SU-DHL-6 (cell line): ENCODE results near the gene CDH23.

Experiments
- H2AFZ ChIP-seq: fragments of 200-600 bp; sonication (generic); 2 replicates; pipeline ENCODE4 v1.6.1; 2014; ENCODE audit warnings: low read depth, mild to moderate bottlenecking, moderate library complexity, mixed read lengths, antibody characterized with exemption, low read length; ENCODE audit not compliant: severe bottlenecking
- H3F3A ChIP-seq: fragments of 200-600 bp; shearing (Covaris generic); 2 replicates; pipeline ENCODE4 v1.6.0; 2016; ENCODE audit warnings: antibody characterized with exemption, mild to moderate bottlenecking; ENCODE audit not compliant: insufficient read depth
- H3K27ac ChIP-seq: fragments of 200-600 bp; sonication (generic); 2 replicates; pipeline ENCODE4 v1.5.1; 2016; ENCODE audit warnings: low read depth, mild to moderate bottlenecking, low read length, moderate library complexity, mixed read lengths
- H3K27me3 ChIP-seq: fragments of 200-600 bp; sonication (generic), shearing (Covaris generic); 2 replicates; pipeline ENCODE4 v1.6.0; 2014; ENCODE audit warnings: mild to moderate bottlenecking, low read length
- H3K36me3 ChIP-seq: fragments of 200-600 bp; sonication (generic); 2 replicates; pipeline ENCODE4 v1.6.1; 2014; ENCODE audit warnings: mild to moderate bottlenecking, low read length, mixed read lengths
- H3K4me2 ChIP-seq: fragments of 300-600, 200-600 bp; shearing (Covaris generic), sonication (generic); 2 replicates; pipeline ENCODE4 v1.6.0; 2014; ENCODE audit warnings: low read length, low read depth, mild to moderate bottlenecking; ENCODE audit not compliant: poor library complexity, severe bottlenecking
- H3K4me3 ChIP-seq: fragments of 200-600 bp; sonication (generic); 2 replicates; pipeline ENCODE4 v1.5.1; 2014; ENCODE audit warnings: antibody characterized with exemption, low read length, mild to moderate bottlenecking, mixed read lengths; ENCODE audit not compliant: insufficient read depth, poor library complexity, severe bottlenecking
- H3K79me2 ChIP-seq: fragments of 200-600 bp; sonication (generic); 2 replicates; pipeline ENCODE4 v1.6.1; 2014; ENCODE audit warnings: mild to moderate bottlenecking, low read length, moderate library complexity; ENCODE audit not compliant: insufficient read depth
- H3K9ac ChIP-seq: fragments of 200-600 bp; sonication (generic); 2 replicates; pipeline ENCODE4 v1.7.0; 2014; ENCODE audit warnings: mild to moderate bottlenecking, low read length
- H3K9me2 ChIP-seq: fragments of 200-600 bp; sonication (generic); replicated peaks from 2 replicates; pipeline ENCODE4 v1.6.1; 2014; ENCODE audit warnings: low read length; ENCODE audit not compliant: insufficient read depth
- H3K9me3 ChIP-seq: fragments of 200-600 bp; sonication (generic); 2 replicates; pipeline ENCODE4 v1.6.1; 2014; ENCODE audit warnings: low read length, mixed read lengths; ENCODE audit not compliant: insufficient read depth
- H4K20me1 ChIP-seq: fragments of 200-600 bp; sonication (generic); 2 replicates; pipeline ENCODE4 v1.6.1; 2014; ENCODE audit warnings: low read depth, mild to moderate bottlenecking, antibody characterized with exemption, low read length, moderate library complexity, mixed read lengths
- EZH2phosphoT487 ChIP-seq: fragments of 200-600 bp; sonication (generic), shearing (Covaris generic); conservative IDR thresholded peaks from 2 replicates; pipeline ENCODE4 v1.6.1; 2018; ENCODE audit warnings: mild to moderate bottlenecking, antibody characterized with exemption, low read length, moderate library complexity, mixed read lengths
- TF ChIP-seq, protein P1 (sequence below): fragments of 200-600 bp; sonication (generic); IDR thresholded peaks from one replicate; pipeline ENCODE4 v1.5.1; 2017; ENCODE audit warnings: antibody characterized with exemption, mild to moderate bottlenecking, low read length, moderate library complexity; ENCODE audit not compliant: insufficient read depth, poor library complexity, severe bottlenecking

Gene CDH23

DNA sequence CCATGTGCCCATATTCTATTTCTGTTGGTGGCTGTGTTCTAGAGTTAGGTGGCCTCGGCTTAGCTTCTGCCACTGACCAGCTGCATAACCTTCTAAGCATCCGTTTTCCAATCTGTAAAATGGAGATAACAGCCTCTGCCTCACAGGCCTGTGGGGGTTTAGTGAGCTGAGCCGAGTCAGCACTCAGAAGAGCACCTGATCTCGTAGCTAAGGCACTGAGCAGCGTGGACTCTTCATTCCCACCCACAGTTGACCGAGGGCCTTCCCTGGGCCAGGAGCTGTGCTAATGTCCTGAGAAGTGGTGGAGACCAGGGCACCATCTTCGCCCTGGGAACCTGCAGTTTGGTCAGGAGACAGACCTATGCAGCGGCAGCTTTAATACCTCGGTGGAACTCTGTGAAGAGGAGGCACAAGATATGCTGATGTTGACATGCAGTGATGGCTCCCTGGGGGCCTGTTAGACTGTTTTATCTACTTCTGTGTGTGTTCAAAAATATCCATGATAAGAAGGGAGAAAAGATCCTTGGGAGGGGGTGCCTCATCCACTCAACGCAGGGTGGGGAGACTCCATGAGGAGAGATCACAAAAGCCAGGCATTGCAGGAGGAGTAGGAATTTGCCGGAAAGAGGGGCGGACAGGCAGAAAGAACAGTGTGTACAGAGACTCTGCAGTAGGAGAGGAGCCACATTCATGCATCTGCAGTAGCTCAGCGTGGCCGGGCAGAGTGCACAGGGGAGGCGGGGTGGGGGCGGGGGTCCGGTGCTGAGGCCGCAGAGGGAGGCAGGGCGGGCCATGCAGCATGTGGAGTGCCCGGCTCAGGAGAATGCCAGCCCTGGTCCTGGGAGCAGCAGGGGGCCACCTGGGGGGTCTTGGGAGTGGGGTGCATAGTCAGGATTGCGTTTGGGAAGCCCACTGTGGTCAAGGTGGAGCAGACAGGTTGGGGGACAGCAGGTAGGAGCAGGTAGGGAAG, 186.1 kb downstream of the CDH23 start:
- Histone ChIP-seq H4K20me1 (no peaks in the 10 kb centered on the region), H3K36me3 (no peaks in the 10 kb centered on the region), H3F3A (no peaks in the 10 kb centered on the region), H2AFZ (no peak overlapping the region), H3K9ac (no peak overlapping the region), H3K79me2 (no peaks in the 10 kb centered on the region), H3K9me3 (no peaks in the 10 kb centered on the region), H3K27ac (no peak overlapping the region), H3K27me3 (no peaks in the 10 kb centered on the region), H3K4me2 (no peak overlapping the region), H3K4me3 (no peak overlapping the region), H3K9me2 (no peaks in the 10 kb centered on the region)
- TF ChIP-seq, protein P1, sequence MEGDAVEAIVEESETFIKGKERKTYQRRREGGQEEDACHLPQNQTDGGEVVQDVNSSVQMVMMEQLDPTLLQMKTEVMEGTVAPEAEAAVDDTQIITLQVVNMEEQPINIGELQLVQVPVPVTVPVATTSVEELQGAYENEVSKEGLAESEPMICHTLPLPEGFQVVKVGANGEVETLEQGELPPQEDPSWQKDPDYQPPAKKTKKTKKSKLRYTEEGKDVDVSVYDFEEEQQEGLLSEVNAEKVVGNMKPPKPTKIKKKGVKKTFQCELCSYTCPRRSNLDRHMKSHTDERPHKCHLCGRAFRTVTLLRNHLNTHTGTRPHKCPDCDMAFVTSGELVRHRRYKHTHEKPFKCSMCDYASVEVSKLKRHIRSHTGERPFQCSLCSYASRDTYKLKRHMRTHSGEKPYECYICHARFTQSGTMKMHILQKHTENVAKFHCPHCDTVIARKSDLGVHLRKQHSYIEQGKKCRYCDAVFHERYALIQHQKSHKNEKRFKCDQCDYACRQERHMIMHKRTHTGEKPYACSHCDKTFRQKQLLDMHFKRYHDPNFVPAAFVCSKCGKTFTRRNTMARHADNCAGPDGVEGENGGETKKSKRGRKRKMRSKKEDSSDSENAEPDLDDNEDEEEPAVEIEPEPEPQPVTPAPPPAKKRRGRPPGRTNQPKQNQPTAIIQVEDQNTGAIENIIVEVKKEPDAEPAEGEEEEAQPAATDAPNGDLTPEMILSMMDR: no peak
- no peak for TF ChIP-seq EZH2phosphoT487

DNA sequence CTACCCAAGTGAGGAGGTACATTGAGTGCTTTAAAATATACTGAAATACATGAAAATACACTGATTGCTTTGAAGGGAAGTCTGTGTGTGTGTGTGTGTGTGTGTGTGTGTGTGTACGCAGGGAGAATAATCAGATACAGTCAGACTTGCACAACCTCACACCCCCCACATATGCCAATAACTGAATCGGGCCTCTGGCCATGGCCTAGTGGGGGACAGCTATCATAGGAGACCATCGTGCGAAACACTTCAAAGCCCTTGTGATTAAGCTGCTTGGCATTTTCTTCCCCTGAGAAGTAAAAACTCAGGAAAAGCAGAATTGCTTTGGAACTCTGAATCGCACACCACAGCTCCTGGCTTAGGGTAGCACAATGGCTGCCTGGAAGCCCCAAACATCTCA, 187.7 kb downstream of the CDH23 start:
- Histone ChIP-seq H3K27me3 (no peaks in the 10 kb centered on the region), H3K9me2 (no peaks in the 10 kb centered on the region), H3K4me3 (no peak overlapping the region), H3K27ac (no peak overlapping the region), H3F3A (no peaks in the 10 kb centered on the region), H3K9ac (no peak overlapping the region), H4K20me1 (no peaks in the 10 kb centered on the region), H3K4me2 (no peak overlapping the region), H3K9me3 (no peaks in the 10 kb centered on the region), H3K36me3 (no peaks in the 10 kb centered on the region), H2AFZ (no peak overlapping the region), H3K79me2 (no peaks in the 10 kb centered on the region)
- TF ChIP-seq, protein P1: no peak
- no peak for TF ChIP-seq EZH2phosphoT487

DNA sequence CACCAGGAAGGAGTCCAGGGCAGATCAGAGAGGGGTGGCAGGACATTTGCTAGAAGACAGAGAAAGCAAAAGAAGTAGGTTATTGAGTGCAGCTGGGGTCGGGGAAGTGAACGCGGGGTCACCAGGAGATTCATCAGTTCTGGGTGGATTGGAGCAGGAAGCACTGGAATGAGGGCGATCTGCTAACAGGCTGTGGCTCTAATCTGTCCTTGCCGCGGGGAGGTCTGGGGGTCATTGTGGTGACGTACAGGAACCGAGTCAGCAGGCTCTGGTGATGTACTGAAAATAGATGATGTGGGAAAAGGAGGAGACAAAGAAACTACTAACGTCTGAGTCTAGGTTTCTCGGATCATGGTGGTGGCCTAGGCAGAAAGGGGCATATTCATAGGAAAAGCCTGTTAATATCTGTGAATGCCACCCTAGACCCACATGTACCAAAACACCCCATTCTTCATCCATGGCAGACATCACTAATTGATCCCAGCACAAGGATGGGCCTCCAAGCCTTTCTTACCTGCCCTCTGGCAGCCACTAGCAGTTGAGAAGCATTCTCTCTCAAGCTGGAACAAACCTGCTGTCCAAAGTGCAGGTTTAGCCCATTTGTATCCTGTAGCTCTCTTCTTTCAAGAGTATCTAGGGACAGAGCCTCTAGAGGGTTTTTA, 188.3 kb downstream of the CDH23 start:
- H2AFZ ChIP-seq: no peak overlapping the region
- no peak overlapping the region for H3K4me3 ChIP-seq
- no peaks in the 10 kb centered on the region for H3K27me3 ChIP-seq
- no peak overlapping the region for H3K4me2 ChIP-seq
- TF ChIP-seq, protein P1: no peak
- no peak for TF ChIP-seq EZH2phosphoT487
- H3K27ac ChIP-seq: no peak overlapping the region
- H4K20me1 ChIP-seq: no peaks in the 10 kb centered on the region
- no peaks in the 10 kb centered on the region for H3K9me3 ChIP-seq
- H3K9ac ChIP-seq: no peak overlapping the region
- H3K36me3 ChIP-seq: no peaks in the 10 kb centered on the region
- no peaks in the 10 kb centered on the region for H3F3A ChIP-seq
- no peaks in the 10 kb centered on the region for H3K9me2 ChIP-seq
- no peaks in the 10 kb centered on the region for H3K79me2 ChIP-seq
